ENCODE measurements around the gene BAG5.
"Not testable (repeated sequence)": the region's sequence is repeated elsewhere in the genome, so short reads cannot be mapped to it uniquely, and the experiment has no call there.

Gene BAG5

DNA sequence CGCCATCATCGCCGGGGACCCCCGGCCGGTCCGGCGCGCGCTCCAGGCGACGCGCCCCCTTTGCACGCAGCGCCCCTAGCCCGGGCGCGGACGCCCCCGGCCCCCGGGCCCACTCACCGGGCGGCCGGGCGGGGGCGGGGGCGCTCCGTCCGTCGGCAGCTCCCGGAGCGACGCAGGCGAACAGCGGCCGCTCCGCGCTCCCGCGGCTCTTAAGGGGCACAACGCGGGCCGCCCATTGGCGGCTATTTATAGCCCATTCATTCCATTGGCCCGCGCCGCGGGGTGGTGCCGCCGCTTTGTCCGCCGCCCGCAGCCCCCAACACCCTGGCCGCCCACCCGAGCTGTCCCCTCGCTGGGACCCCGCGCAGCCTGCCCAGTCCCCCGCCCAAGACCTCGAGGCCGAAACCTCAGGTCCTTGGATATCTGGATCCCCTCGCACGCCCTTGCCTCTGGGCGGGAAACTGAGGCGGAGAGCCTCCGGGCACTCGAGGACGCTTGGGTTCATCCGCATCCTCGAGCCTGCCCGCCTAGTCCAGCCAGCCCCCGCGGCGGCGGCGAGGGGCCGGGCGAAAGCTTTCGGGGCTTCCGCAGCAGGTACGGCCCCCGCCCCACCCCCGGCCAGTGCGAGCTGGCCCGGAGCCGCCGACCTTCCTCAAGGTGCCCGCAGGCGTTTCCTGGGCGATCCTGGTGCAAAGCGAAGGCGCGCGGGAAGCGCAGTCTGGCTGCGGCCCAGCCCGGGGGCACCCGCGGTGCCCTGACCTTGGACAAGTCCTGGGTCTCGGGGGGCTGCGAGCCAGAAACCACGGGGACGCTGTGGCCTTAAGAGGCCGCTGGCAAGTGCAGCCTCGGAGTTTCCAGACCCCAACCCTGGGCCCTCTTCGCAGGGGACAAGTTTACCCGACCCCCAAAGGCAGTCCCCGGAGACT lies 39.5 kb downstream of the BAG5 start, which contains the start of gene CKB:
TSS of gene CKB (minus strand) at position 182 of the 926 bp plus-strand sequence. CDS start 337 bp downstream, outside the sequence.
- DNase-seq (ENCODE audit: low read depth in 2 of 2): no peak

DNA sequence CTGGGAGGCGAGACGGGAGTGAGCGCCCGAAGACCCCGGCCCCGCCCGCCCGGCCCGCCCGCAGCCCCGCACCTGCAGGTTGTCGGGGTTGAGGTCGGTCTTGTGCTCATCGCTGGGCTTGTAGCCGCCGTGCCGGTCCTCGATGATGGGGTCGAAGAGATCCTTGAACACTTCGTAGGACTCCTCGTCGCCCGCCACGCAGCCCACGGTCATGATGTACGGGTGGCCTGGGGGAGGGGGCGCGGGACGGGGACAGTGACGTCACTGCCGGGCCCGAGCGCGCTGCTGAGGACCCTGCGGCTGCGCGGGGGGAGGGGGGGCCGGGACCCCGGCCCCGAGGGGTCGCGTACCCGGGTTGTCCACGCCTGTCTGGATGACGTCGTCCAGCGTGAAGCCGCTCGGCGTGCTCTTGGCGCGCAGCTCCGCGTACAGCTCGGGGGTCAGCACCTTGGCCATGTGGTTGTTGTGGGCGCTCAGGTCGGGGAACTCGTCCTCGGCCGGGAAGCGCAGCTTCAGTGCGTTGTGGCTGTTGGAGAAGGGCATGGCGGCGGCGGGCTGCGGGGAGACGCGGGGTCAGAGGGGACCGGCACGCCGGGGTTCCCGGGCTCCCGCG lies 40.4 kb downstream of the BAG5 start:
- DNase-seq (ENCODE audit: low read depth in 2 of 2): no peak

DNA sequence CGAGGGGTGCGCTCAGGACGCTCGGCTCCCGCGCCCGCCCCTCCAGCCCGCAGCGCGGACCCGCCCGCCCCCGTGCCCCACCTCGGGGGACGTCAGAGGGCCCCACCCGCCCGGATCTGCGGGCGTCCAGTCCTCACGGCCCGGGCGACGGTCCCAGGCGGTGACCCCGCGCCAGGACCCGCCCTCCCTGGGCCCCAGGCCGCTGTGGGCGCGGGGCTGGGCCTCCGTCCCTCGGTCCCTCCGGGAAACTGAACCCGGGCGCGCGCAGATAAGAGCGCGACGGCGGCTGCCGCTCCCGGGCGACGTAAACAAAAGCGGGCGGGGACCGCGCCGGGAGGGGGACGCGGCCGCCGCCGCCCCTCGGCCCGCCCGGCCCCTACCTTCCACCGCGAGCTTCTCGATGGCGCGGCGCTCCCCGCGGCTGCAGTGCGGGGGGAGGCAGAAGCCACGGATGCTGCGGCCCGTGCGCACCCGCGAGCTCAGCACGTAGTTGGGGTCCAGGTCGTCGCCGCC lies 41.0 kb downstream of the BAG5 start:
- no peak for DNase-seq (ENCODE audit: low read depth in 2 of 2)

DNA sequence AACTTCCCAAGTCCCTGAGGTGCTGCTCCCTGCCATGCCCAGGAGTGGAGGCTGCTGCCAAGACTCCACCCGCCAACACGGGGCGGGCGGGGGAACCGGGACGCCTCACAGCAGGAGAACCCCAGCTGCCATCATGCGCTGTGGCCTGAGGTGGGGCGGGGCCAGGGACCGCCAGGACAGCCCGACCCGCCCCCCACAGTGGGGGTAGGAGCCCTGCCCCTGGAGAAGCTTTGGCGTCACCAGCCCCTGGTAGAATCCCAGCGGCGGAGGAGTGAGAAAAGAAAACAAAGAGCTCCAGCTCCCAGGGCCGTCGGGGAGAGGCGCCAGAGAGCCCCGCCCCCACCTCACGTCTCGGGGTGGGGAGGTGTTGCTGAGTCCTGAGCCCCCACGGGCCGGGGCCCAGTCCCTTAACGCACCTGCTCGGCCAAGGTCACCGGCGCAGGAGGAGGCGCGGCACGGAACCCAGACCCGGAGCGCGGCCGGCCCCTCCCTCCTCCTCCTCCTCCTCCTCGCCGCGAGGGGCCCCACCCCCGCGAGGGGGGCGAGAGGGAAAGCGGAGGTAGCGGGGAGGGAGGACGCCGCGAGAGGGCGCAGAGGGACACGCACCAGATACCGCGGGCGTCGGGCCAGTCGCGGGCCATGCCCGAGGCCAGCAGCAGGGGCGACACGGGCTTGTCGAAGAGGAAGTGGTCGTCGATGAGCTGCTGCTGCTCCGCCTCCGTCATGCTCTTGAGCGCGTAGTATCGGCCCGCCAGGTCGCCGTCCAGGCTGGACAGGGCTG lies 41.6 kb downstream of the BAG5 start:
- peak; percentile 27 to 50 for DNase-seq (ENCODE audit: low read depth in 2 of 2)

DNA sequence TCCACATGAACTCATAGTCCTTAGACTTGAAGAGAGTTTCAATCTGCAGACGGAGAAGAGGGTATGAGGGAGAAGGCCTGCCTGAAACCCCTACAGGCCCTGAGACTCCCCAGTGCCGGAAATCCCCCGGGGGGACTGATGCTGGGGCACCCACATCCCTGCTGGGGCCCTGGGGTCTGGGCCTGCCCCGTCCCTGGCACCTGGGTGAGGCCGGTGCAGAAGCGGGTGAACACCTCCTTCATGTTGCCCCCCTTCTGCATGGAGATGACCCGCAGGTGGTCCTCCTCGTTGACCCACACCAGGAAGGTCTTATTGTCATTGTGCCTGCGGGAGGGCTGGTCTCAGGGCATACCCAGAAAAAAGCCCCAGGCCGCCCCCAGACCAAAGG lies 42.2 kb downstream of the BAG5 start:
- no peak for DNase-seq (ENCODE audit: low read depth in 2 of 2)

DNA sequence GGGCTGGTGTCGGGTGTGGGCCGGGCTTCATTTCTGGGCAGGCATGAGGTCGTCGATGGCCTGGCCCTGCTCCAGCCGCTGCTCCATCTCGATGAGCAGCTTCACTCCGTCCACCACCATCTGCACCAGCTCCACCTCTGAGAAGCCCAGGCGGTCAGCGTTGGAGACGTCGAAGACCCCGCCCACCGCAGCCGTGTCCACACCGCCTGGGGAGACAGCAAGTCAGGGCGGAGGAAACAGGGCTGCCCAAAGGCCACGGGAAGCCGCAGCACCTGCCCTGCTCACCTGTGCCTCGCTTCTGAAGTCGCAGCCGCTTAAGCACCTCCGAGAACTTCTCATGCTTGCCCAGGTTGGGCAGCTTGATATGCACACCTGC lies 42.6 kb downstream of the BAG5 start:
- DNase-seq (ENCODE audit: low read depth in 2 of 2): no peak

DNA sequence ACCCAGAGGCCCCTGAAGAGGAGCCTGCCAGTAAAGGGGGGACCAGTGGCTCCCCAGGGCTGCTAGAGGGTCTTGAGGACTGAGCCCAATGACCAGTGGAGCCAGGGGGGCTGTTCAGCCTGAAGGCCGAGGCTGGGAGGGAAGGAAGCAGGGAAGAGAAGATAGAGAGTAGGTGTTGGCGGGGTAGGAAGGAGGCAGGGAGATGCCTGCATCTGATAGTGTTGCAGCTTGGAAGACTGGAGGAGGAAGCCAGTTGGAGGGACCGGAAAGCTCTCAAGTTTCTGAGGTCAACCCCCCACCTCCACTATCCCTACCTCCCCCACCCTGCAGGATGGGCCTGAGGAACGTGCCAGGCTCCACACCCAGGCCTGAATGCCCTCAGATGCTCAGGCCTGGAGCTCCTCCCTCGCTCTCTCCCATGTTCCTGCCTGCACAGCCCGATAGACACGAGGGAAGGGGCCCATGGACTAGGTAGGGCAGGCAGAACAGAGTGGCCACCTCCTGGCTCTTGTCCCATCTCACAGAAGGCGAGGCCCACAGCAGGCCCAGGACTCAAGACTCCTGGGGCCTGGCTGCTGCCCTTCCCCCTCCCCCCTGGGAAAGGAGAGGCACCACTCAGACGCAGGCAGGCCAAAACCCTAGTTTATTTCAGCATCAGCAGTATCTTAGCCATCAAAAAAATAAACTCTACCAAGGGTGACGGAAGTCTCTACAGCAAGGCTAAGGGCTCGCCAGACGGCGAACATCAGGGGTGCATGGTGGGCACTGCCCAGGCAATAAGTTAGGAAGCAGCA lies 43.2 kb downstream of the BAG5 start:
- DNase-seq (ENCODE audit: low read depth in 2 of 2): no peak

DNA sequence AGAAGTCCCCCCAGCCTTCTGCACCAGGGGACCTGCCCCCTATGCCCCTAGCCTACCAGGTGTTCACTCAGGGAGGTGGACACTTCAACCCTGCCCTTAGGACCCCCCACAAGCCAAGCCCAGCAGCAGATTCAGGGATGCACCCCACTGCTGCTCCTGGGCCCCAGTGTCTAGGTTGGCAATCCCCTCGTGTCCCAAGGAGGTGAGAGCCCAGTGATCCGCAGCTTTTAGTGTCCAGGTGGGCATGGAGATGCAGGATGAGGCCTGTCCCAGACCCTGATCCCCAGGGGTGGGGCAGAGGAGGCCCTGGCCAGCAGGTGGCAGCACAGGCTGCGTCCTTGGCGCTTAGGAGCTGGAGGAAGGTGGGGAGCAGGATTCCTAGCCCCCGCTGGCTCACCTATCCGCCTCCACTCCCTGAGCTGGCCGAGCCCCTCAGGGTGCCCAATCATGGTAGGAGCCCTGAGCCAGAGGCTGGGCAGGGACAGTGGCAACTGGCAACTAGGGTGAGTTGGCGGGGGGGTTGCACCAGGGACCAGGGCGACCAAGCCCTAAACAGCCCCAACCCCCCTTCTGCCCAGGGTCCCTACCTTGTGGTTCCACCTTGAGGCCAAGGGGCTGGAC lies 43.9 kb downstream of the BAG5 start:
- peak; percentile 29 to 33 for DNase-seq (ENCODE audit: low read depth in 2 of 2)

DNA sequence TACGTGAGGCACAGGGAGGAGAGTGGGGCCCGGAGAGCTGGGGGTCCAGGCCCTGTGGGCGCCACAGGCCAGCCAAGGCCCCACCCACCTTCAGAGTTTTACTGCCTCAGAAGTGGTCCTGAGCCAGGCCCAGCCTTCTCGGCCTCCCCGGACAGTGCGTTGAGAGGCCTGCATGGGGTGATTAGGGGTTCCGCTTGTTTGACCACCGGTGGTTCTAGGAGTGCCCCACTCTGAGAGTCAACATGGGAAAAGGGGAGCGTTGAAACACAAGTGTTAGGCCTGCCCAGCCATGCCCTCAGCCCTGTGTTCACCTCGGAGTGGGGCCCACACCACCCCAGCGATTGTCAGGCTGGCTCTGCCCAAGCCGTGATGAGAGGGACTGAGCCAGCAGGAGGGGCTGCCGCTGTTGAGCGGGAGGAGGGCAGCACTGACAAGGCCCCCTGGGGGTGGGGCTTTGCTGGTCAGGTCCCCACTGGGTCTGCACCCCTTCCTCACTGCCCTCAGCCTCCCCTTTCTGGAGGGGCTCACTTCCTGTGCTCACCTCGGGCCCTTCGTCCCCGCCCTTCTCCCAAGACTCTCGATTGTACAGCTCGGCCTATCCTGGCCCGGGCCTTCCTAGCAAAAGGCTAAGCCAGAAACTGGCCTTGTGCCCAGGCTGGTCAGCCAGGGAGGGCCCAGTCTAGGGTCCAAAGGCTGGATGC lies 44.6 kb downstream of the BAG5 start:
- DNase-seq (ENCODE audit: low read depth in 2 of 2): no peak

DNA sequence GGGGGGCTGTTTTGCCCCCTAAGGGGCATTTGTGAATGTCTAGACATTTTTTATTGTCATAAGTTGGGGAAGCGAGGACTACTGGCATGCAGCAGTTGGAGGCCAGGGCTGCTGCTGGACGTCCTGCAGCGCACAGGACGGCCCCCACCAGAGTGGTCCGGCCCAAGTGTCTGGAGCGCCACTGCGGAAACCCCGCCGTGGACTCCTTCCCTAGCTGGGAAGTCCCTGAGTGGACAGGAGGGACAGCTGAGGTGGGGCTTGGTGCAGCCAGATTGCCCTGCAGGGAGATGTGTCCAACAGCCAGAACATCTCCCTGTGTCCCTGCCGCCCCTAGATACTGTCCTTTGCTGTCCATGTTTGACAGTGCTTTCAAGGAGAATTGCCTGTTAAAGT lies 45.3 kb downstream of the BAG5 start:
- no peak for DNase-seq (ENCODE audit: low read depth in 2 of 2)

DNA sequence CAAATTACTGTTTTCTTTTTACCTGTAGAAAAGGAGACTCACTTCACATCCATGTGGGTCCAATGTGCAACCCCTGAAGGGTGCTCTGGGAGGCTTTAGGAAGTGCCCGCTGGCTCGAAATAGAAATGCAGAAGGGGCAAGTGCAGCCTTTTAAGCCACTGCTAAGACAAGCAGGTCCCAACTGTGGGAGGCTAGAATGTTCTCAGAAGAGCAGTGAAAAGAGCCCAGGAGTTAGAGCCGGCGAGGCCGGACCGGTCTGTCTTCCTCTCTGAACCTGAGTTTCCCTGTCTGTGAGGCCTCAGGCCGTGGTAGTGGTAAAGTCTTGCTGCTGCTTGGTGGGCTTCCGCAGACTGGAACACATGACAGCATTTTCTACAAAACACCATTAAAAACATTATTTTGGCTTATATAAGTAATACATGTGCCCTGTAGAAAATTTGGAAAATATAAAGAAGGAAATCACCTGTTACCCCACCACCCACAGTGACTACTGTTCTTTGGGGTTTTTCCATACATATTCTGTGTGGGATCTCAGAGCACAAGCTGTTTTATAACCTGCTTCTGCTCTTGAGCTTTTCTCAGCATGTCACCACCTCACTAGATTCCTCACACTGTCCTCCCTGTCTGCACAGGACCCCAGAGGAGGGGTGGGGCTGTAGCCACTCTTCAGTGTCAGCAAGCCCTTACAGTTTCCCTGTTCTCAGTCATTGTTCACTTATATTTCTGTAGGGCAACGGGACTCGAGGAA lies 45.9 kb downstream of the BAG5 start:
- no peak for DNase-seq (ENCODE audit: low read depth in 2 of 2)

DNA sequence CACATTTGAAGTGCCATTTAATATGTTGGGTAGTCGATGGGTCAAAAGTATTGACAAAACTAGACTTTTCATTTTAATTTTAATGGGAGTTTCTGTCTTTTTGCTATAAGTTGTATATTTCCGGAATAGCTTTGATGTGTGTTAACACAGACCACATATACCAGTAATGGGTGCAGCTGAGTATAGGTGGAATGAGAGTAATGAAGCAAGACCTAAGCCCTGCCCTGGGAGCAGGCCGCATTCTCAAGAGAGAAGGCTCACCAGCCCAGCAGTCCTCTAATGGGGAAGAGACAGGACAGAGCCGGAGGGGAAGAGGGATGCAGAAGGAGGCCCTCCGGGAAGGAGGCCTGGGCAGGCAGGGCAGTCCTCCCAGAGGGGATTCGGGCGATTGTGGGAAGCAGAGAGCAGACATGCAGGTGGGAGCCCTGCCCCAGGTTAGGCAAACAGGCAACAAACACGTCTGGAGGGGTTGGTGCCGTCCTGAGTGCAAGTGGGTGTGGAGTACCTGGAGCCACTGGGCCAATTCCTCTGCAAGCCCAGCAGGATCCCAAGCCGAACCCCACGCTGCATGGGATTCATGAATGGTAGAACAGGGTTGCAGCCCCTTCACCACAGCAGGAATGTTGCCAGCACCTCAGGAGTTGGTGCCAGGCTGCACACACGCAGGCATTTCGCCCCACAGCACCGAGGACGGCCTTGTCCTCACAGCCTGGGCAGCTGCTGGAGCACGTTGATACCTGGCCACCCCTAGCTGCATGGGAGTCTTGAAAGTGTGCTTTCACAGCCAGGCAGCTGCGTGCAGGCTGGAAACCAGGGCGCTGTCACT lies 47.6 kb downstream of the BAG5 start:
- no peak for DNase-seq (ENCODE audit: low read depth in 2 of 2)

DNA sequence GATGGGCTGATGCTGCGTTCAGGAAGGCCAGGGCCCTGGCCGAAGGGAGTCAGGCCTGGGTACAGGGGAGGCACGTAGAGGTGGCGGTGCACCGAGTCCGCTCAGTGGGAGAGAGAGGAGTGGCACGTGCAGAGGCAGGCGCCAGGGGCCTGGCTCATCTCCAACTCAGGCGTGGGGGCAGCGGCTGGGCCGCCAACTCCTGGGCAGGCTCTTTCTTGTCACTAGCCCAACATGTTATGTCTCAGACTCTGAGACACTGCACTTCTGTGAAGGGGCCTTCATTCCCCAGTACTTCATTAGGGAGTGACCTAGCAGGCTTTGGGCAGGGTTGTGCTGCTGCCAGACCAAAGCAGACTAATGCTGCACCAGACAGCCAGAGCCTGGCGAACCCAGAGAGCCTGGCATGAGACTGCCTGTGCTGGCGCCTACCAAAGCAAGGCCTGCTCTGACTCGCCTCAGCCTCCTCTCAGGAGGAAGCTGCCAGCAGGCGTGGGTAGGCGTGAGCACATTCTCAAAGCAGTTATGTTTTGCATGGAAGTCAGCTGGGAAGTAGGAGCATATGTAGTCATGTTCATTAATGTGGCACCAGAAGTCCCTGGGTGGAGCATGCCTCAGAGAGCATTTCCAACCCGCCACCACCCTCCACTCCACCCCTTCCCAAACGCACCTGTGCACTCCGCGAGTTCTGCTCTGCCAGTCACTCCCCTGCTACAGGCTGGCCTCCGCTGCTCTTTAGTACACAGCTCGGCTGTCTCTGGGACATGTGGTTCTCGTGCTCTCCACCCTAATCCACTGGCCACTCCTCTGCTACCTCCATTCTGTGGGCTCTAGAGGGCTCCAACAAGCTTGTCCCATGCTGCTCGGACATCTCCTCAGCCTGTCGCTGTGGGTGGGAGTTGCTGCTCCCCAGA lies 49.5 kb downstream of the BAG5 start:
- no peak for DNase-seq (ENCODE audit: low read depth in 2 of 2)

DNA sequence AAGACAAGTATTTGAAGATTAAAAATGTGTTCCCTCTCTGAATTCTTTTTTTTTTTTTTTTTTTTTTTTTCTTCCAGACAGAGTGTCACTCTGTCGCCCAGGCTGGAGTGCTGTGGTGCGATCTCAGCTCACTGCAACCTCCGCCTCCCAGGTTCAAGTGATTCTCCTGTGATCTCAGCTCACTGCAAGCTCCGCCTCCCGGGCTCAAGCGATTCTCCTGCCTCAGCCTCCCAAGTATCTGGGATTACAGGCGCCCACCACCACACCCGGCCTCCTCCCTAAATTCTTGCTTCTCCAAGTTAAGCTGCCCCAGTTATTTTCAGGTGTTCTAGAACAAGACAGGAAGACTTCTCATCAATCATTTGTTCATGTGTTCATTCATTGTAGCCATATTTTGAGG lies 50.3 kb downstream of the BAG5 start:
- not testable (repeated sequence) for DNase-seq (ENCODE audit: low read depth in 2 of 2)

DNA sequence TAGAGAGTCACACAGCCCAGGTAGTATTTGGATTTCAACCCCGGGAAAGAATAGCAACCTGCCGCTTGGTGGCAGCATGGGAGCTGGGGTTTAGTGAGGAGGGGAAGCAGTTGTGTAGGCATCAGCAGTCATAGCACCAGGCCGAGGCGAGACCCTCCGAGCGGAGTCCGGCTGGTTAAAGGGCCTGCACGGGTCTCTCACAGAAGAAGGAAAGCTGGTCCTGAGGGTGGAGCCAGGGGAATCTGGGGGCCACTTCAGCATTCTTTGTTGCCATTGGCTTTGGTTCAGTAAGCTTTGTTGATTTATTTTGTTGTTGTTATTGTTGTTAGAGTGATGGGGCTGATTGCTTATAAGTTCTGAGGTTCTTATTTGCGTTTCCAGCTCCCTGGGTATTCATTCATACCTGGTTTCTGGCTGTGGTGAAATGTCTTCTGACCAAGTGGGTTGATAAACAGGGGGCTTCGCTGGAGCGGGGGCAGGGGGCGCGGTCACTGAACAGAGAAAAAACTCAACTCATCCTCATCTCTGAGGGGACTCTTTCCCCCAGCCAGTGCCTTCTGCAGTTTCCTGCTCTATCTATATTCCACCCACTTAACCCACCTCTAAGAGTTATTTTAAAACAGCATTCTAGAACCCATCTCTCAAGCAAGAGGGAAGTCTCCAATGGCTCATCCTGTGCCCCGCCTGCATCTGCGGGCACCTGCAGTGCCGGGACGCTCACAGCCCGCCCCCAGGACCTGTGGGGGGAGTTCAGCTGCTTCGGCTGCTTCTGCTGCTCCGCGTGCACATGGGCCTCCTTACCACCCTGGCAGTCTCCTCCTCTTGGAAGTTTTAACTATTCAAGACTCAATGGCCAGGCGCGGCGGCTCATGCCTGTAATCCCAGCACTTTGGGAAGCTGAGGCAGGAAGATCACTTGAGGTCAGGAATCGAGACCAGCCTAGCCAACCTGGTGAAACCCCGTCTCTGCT lies 51.4 kb downstream of the BAG5 start:
- no peak for DNase-seq (ENCODE audit: low read depth in 2 of 2)
